HL-60 (cell line): ENCODE data around the gene NDNF.

Source experiments
- CTCF ChIP-seq: IDR thresholded peaks from one replicate; pipeline ENCODE4 v1.5.1; 2011; ENCODE audit warnings: low read length, control low read depth, inconsistent platforms; ENCODE audit not compliant: insufficient read depth
- POLR2AphosphoS5 ChIP-seq: IDR thresholded peaks from 2 replicates; pipeline ENCODE4 v1.6.1; 2012; ENCODE audit warnings: low read depth

GRCh38 chr4:121015421-121015820, 56.9 kb downstream of the NDNF start:
- TF ChIP-seq CTCF (no peak), POLR2AphosphoS5 (no peak)
